Fibroblast of skin of right biceps (primary cell): ENCODE measurements around the gene OTOG.

Experiments used
- DNase-seq: peaks from one replicate; pipeline ENCODE4 v3.0.0-alpha.2; 2013

The OTOG gene

GRCh38 chr11:17543041-17543440 lies 4.0 kb upstream of the OTOG start:
- DNase-seq = no peak

GRCh38 chr11:17543574-17544180 lies 3.4 kb upstream of the OTOG start:
- no peak for DNase-seq

DNA sequence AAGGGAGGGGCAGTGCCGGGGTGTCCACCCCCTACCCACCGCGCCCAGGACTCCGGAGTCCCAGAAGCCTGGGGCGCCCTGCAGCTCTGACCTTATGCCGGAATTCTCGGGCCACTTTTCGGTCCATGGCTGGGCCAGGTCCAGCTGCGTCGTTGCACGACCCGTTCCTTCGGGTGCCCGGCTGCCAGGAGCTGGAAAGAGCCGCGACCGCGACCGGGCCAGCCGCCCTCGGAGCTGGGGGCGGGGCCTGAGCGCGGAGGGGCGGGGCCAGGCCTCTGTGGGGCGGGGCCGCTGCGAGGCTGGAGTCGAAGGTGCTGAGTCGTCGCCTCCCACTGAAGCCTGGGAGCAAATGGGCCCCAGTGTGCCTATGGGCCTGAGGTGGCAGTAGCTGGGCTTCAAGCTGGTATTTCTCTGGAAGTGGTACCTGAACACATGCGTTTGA lies 2.9 kb upstream of the OTOG start, which contains the start of gene USH1C:
Gene USH1C (minus strand): TSS at position 236 of the 442 bp plus-strand sequence. CDS start 109 bp downstream, at position 127.
- no peak for DNase-seq

- no peak for DNase-seq
Measured at GRCh38 chr11:17546240-17546639, 819 bp upstream of the OTOG start.

DNA sequence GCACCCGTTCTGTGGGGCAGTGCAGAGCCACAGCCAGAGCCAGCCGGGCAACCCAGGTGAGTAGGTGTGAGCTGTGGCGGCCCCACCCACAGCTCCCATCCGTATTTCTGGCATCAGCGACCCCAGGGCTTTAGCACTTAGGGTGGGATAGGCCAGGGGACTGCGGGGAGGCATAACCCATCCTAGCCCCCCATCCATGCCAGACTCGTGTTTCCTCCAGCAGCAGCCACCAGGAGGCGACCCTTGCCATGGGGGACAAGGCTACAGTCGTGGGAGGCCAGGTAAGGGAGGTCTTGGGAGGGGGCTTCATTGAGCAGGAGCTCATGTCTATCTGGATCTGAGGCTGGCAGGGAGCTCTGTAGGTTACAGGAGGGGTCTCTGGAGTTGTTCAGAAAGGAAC lies 873 bp downstream of the OTOG start:
- no peak for DNase-seq

DNA sequence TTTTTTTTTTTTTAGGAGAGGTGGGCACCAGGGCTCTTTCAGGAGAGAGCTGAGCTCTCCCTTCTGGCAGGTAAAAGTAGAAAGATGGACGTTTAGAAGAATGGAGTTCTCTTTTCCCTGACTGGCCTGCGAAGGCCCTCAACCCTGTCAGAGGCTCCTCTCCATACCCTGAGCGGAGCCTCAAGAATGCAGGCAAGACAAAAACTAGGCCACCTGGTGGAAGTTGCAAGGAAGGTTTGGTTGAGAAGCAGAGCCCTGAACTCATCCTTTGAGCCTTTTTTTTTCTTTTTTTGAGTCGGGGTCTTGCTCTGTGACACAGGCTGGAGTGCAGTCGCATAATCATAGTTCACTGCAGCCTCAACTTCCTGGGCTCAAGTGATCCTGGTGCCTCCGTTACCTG lies 1.4 kb downstream of the OTOG start:
- no peak for DNase-seq

- DNase-seq = no peak
Measured at GRCh38 chr11:17550450-17551346, 3.6 kb downstream of the OTOG start.

DNA sequence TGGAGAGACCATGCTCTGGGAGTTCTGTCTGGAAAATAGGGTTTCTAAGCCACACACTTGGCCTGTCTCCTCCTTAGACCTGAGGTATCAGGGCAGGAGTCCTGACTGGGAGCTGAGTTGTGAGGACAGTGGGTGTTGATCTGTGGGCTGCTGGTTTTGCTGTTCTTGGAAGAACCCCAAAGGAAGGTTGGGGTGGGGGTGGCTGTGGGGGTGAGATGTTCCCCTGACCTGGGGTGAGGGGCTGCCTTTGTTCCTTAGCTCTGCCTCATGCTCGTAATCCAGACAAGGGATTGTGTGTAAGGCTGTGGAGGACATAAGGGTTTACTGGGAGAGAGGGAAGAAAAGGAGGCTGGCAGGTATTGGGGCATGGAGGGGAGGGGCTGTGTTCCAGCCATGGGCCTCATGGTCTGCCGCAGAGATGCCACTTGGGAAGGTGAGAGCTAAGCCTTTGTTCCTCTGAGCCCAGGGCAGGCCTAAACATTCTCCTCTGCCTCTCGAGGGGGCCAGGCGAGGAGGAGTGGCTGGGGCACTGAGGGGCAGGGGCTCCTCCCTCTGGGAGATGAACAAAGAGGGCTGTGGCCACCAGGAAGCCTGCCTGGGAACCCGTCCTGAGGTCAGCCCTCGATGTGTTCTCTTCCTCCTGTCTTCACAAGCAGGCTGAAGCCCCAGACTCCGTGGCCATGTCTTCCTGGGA lies 4.4 kb downstream of the OTOG start:
- no peak for DNase-seq

DNA sequence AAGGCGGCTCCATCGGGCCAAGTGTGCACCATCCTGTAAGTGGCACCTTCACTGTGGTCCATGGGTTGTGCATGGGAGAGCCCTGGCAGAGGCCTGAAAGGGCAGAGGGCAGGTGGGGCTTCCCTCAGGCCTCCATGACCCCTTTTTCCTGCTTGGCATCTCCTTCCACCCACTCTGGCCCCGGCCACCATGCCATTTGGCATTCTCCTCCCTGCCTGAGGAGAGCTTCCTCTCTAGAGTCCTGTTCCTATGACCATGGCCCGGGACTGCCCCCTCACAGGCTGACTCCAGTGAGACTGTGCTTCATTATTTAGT lies 4.9 kb downstream of the OTOG start:
- DNase-seq = no peak

DNA sequence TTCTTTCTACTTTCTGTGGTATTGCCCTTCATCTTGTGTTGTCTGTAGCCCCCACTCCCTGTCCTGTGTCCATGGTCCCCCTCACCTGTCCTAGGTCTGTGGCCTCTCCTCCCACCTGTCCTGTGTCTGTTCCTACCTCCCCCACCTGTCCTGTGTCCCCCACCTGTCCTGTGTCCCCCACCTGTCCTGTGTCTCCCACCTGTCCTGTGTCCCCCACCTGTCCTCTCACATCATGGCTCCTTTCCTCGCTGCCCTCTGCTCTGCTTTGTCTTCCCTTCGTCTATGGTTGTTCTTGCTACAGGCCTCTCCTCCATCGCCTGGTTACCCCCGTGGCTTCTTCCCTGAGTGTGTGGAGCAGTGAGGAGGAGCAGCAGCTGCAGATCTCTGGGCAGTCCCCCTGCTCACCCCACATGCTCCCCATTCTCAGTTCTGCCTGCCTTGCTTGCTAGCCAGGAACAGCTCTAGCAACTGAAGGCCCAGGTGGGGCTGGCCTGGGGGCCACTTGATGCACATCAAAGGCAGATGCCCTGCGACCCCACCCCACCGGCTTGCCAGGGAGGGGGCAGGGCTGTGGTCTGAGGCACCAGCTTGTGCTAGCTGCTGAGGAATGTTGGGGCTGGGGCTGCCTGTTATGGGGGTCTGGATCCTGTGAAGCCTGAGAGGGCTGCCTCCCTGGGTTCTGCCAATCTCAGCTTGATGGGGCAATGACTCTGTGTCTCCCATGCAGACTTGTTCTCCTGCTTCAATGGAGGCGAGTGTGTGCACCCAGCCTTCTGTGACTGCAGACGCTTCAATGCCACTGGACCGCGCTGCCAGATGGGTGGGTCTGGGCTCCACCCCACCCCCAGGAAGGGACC lies 5.6 kb downstream of the OTOG start:
- no peak for DNase-seq

- no peak for DNase-seq
Measured at GRCh38 chr11:17553249-17553546, 6.1 kb downstream of the OTOG start.

GRCh38 chr11:17554487-17554886 lies 7.4 kb downstream of the OTOG start:
- no peak for DNase-seq

- DNase-seq = no peak
Measured at GRCh38 chr11:17556999-17557398, 9.9 kb downstream of the OTOG start.

- no peak for DNase-seq
Measured at GRCh38 chr11:17558025-17558780, 11.1 kb downstream of the OTOG start.

- no peak for DNase-seq
Measured at GRCh38 chr11:17558916-17559315, 11.9 kb downstream of the OTOG start.

GRCh38 chr11:17559341-17560087 lies 12.5 kb downstream of the OTOG start:
- DNase-seq = no peak

DNA sequence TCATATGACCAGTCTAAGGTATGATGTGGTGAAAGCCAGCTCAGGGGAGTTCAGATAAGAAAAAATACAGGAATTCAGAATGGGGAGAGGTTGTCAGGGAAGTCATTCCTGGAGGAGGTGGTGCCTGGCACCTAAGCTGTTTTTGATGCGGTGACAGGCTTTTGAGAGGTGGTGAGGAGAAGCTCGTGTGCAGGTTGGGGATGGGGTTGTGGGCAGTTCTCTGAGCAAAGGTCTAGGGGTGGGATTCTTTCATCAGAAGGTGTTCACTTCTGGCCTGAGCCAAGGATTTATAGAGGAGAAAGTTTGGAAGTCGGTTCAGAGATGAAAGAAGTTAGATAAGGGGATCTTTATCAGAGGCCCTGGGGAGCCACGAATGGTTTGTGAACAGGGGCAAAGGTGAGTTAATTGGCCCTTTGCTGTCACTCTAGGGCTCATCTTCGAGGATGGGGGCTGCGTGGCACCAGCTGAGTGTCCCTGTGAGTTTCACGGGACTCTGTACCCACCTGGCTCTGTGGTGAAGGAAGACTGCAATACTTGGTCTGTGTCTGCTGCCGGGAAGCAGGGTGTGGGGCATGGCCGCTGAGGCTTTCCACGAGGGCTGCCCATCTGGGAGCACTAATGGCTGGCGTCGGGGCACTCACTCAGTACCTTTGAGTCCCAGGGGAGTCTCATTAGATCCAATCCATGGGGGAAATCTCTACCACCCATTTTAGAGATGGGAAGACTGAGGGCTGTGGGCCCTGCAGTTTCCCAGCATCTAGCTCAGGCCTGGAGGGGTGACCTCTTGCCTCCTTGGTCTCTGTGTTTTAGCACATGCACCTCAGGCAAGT lies 13.4 kb downstream of the OTOG start:
- no peak for DNase-seq

DNA sequence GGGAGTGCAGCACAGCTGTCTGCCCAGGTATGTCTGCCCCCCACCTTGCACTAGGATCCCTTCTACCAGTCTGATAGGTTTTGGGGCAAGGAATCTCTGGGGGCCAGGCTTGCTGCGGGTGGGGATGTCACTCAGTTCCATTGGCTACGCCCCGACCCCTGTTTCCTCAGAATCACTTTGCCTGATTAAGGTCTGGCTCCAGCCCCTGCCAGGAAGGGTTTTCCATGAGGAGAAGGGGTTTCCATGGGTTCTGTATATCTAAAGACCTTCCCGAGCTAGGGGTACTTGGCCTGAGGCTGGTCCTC lies 14.0 kb downstream of the OTOG start:
- DNase-seq = no peak

- DNase-seq = no peak
Measured at GRCh38 chr11:17561526-17561925, 14.5 kb downstream of the OTOG start.

GRCh38 chr11:17563231-17563646 lies 16.2 kb downstream of the OTOG start:
- DNase-seq = no peak
